Fibroblast of the aortic adventitia (primary cell): ENCODE data around the gene TMEM273. TPM values are rescaled to one million over a fixed set of nuclear protein-coding genes. Genes with fewer than 3 reads are reported as not detected.
A peak's percentile ranks its signal among the peaks of the same experiment; 100 is the strongest.

Experiments used
- DNase-seq: peaks from one replicate; pipeline ENCODE4 v3.0.0-alpha.2; 2010; ENCODE audit warnings: low read depth
- H3K4me3 ChIP-seq: 2 replicates; pipeline ENCODE4 v1.5.1; 2011; ENCODE audit warnings: low read depth, mild to moderate bottlenecking, control low read depth, low read length, moderate library complexity
- total RNA-seq: library from RNA; depleted of rRNA; stranded (reverse); fragments of >200 nt; gene quantifications from 2 replicates; pipeline ENCODE4 v1.2.3, GENCODE V29; 2012; ENCODE audit warnings: low replicate concordance
- TF ChIP-seq, protein P1 (sequence below): IDR thresholded peaks from 2 replicates; pipeline ENCODE4 v1.5.1; 2011; ENCODE audit warnings: mild to moderate bottlenecking, low read length, control low read depth, inconsistent platforms; ENCODE audit not compliant: insufficient read depth

Gene TMEM273
- total RNA-seq, 1 donor: not detected

DNA sequence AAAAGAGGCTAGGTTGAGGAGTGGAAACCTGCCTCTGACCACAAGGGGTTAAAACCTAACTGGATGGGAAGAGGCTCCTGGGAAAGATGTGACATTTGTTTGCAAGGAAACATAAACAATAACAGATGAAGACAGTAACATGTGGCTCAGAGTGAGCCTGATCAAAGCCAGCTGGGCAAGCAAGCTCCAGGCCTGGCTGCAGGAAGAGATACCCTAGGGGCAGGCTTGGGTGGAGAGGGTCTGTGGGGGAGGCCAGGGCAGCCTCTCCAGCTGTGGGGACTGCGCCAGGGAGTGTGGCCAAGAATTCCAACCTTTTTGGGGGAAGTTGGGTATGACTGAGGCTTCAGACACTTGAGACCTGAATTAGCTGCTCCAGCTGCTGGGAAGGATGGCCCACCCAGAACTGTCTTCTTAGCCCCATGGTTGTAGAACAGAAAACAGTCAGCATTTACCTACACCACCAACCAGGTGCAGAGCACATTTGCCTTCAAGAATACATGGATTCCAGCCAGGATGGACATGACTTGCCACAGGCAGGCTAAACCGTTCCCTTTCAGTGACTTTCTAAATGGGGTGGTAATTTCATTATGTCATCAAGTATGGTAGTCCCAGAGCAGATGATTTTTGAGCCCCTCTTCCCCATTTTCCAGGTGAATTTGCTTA lies 44.0 kb downstream of the TMEM273 start:
- DNase-seq: no peak
- H3K4me3 ChIP-seq: no peak overlapping the region

DNA sequence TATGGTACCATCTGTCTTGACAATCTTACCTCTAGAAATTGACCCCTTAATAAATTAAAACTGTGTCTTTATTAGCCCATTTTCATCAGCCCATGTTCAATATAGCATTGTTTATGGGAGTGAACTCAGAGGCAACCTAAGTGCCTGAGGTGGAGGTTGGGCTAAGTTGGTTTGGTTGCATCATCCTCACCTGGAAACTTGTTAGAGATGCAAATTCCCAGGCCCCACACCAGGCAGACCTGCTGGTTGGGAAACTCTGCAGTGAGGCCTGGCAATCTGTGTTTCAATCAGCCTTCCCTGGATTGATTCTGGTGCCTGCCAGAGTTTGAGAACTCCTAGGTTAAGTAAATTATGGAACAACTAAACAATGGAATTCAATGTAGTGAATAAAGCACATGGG lies 44.9 kb downstream of the TMEM273 start:
- no peak overlapping the region for H3K4me3 ChIP-seq
- DNase-seq: no peak
- TF ChIP-seq, protein P1, sequence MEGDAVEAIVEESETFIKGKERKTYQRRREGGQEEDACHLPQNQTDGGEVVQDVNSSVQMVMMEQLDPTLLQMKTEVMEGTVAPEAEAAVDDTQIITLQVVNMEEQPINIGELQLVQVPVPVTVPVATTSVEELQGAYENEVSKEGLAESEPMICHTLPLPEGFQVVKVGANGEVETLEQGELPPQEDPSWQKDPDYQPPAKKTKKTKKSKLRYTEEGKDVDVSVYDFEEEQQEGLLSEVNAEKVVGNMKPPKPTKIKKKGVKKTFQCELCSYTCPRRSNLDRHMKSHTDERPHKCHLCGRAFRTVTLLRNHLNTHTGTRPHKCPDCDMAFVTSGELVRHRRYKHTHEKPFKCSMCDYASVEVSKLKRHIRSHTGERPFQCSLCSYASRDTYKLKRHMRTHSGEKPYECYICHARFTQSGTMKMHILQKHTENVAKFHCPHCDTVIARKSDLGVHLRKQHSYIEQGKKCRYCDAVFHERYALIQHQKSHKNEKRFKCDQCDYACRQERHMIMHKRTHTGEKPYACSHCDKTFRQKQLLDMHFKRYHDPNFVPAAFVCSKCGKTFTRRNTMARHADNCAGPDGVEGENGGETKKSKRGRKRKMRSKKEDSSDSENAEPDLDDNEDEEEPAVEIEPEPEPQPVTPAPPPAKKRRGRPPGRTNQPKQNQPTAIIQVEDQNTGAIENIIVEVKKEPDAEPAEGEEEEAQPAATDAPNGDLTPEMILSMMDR: no peak

More for the DNA sequence above, 44.0 kb downstream of the TMEM273 start:
- TF ChIP-seq, protein P1: no peak

DNA sequence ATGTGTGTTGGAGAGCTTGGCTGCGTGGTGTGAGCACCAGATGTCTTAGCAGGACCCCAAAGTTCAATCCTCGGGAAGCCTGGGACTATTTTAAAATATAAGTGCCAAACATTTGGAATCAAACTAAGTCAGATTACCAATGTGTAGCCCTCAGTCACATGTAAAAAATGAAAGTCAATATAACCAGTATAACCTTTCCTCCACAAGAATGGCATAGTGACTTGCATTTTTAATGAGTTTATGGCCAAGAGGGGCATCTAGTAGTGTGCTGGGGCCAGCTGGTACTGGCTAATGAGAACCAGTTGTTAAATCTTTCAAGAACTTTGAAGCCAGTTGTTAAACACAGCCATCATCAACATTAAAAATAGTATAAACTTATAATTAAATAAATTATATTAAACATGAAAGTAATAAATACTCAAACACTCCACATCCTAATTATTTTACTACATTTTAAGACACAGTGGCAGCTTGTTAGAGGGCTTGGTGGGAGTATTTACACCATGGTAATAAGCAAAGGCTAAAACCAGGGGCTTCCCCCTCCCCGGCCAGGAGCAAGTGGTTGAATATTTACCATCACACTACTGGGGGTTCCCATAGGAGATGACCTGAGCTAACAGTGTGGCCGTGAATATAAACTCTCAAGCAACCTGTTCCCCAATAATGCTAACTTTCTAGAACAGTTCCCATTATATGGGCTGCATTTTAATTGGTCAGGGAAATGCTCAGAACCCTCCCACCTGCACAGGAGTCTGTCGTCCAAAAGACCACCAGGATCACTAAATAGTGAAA lies 46.5 kb downstream of the TMEM273 start:
- DNase-seq: no peak
- no peak overlapping the region for H3K4me3 ChIP-seq
- TF ChIP-seq, protein P1: no peak

DNA sequence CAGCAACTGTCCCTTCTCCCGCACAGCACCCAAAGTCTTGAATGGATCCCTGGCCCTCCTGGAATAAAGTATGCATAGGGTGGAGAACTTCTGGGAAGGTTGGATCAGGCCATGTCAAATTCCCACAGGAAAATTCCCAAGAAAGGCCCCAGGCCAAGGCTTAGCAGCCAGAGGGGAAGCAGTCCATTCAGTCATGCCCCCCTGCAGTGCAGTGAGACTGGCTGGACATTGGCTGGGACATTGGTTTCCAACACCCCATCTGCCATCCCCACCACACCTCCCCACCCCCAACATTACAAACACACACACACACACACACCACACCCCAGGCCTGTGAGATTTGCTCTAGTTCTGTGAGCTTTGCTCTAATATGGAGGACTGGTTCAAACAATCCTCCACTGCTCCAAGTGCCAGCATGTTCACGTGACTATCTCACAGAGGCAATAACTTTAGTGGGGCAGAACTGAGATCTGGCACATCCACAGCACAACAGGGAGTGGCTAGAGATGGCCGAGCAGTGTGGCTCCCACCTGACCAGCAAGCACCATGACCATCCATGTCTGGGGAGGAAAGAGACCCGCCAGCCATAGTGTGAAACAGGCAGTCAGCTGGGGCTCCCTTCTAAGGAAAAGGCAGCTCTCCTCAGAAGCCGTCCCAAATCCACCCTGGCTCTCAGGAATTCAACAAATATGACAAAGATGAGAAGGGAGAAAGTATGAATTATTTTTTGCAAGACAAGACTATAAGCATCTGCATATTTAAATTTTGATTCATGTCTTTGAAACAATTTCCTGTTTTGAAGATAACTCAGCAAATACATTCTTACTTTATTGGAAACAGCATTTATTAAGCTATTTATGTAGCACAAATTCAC lies 47.6 kb downstream of the TMEM273 start:
- H3K4me3 ChIP-seq: no peak overlapping the region
- DNase-seq: no peak
- TF ChIP-seq, protein P1: no peak

DNA sequence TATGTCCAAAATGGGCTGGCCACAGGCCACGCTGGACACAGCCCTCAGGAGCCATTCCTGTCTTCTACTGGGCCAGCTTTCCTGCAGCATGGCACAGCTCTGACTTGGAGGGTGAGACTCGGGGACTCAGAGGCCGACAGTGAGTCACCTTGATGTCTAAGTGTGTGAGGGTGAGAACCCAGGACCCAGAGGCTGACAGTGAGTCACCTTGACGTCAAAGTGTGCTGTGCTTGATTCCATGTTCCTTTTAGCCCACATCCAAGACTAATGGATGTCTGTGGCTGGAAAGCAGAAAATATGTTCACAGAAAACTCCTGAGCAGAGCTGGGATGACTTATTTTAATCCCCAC lies 48.4 kb downstream of the TMEM273 start:
- no peak overlapping the region for H3K4me3 ChIP-seq
- peak; percentile 83 for DNase-seq
- TF ChIP-seq, protein P1: no peak

DNA sequence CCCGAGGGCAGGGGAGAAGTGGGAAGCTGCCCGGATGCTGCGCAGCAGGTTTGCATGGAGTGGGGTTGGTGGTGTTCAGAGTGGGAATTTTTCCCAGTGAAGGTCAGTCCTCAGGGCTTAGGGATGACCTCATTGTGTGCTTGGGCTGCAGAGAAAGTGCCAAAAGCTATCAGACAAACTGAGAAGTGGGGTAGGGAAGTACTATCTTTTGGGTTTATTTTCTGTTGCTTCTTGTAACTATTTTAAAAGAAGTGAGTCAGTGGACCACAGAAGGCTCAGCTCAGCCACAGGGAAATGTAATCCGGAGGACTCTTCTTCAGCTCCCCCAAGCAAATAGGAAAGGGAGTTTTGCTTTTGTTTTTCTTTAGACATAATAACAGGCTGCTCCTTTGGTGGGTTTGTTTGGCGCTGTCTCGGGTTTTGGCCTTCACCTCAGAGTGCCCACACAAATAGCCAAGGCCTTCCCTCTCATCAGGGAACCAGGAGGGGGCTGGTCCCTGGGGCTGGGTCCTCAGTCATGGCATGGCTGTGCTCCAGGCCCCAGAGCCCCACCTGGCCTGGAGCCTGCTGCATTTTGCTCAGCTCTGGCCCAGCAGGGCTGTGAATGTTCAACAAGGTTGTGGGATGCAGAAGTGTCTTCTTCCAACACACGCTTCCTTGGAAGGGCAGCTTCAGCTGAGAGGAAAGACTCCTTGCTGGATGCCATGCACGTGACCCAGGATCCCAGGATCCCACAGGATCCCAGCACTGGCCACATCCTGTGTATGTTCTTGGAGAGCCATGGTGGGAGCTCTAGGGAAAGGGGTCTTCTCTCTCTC lies 49.0 kb downstream of the TMEM273 start:
- peak; percentile 73 for DNase-seq
- TF ChIP-seq, protein P1: no peak
- H3K4me3 ChIP-seq: no peak overlapping the region
